ENCODE data around the gene TREML4.

TREML4 gene

DNA sequence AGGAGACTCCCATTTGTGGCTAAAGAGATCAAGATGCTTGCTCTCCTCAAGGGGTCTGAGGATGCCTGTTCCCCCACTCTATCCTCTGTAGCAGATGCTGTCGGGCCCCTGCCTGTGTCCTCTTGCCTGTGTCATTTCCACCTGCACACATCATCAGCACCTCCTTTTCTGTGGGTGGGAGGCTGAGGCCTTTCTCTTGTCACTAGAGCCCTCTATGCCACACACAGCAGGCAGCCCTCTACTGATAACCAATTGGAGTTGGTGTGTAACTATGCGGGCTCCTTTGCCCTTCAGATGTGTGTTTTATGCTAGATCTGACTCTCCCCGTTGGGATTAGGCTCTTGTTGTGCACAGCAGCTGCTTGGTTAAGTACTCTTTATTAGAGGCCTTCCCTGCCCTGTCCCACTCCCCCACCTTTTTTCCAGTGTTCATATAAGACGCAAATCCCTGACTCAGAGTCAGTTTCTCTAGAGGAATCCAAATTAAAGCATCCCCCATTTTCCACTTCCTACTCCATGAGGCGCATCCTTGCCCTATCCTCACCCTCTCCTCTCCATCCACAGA lies 34.9 kb upstream of the TREML4 start:
- no peak overlapping the region for H3K4me3 ChIP-seq (ENCODE audit: low read depth in 1 of 2, low read length in 2 of 2)
- no peaks in the 10 kb centered on the region for H3K36me3 ChIP-seq (ENCODE audit: insufficient read depth, low read length)
- H3K4me1 ChIP-seq (ENCODE audit: insufficient read depth, low read length): no peaks in the 10 kb centered on the region
- H3K27me3 ChIP-seq (ENCODE audit: control insufficient read depth in 1 of 2, insufficient read depth in 2 of 2, low read length in 2 of 2): peaks cover 0 to 5% of the 10 kb centered on the region in 2 donors
- no peaks in the 10 kb centered on the region for H3K9me3 ChIP-seq (ENCODE audit: low read length)
- no peak overlapping the region for H3K27ac ChIP-seq (ENCODE audit: low read depth, low read length)
- no peak overlapping the region for H3K9ac ChIP-seq (ENCODE audit: low read length)

DNA sequence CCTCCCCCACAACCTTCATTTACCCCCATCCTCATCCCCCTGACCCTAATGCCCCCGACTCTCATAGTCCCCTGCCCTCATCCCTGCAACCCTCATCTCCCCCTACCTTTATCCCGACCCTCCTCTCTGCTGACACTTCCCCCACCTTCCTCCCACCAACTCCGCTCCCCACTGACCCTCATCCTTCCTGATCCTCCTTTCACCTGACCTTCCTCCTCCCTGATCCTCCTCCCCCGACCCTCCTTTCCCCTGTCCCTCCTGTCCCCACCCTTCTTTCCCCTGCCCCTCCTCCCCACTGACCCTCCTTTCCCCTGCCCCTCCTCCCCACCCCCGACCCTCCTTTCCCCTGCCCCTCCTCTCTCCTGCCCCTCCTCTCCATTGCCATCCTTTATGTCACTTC lies 34.3 kb upstream of the TREML4 start:
- no peak overlapping the region for H3K27ac ChIP-seq (ENCODE audit: low read depth, low read length)
- H3K9ac ChIP-seq (ENCODE audit: low read length): no peak overlapping the region
- H3K9me3 ChIP-seq (ENCODE audit: low read length): no peaks in the 10 kb centered on the region
- H3K27me3 ChIP-seq (ENCODE audit: control insufficient read depth in 1 of 2, insufficient read depth in 2 of 2, low read length in 2 of 2): peaks cover 0 to 5% of the 10 kb centered on the region in 2 donors
- H3K4me3 ChIP-seq (ENCODE audit: low read depth in 1 of 2, low read length in 2 of 2): no peak overlapping the region
- H3K36me3 ChIP-seq (ENCODE audit: insufficient read depth, low read length): no peaks in the 10 kb centered on the region
- no peaks in the 10 kb centered on the region for H3K4me1 ChIP-seq (ENCODE audit: insufficient read depth, low read length)

DNA sequence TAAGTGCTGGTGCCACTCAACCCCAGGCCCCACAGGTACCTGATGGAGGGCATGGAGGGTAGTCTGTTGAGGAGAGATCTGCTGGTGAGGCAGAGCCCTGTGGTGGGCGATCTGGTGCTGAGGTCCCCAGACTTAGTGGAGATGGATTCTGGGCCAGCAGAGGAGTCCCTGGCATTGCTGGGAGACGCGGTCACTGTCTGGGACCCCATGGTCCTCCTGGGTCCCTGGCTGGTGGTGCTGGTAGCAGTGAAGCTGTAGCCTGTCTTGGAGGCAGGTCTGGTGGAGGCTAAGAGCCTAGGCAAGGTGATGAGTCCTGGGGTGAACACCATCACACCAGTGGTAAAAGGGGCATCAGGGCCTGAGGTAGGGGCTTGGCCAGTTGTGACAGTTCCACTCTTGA lies 33.8 kb upstream of the TREML4 start:
- Histone ChIP-seq H3K4me3 (ENCODE audit: low read depth in 1 of 2, low read length in 2 of 2) (no peak overlapping the region), H3K36me3 (ENCODE audit: insufficient read depth, low read length) (no peaks in the 10 kb centered on the region), H3K9ac (ENCODE audit: low read length) (no peak overlapping the region), H3K27ac (ENCODE audit: low read depth, low read length) (no peak overlapping the region), H3K9me3 (ENCODE audit: low read length) (no peaks in the 10 kb centered on the region), H3K27me3 (ENCODE audit: control insufficient read depth in 1 of 2, insufficient read depth in 2 of 2, low read length in 2 of 2) (peaks cover 0 to 5% of the 10 kb centered on the region in 2 donors), H3K4me1 (ENCODE audit: insufficient read depth, low read length) (no peaks in the 10 kb centered on the region)

DNA sequence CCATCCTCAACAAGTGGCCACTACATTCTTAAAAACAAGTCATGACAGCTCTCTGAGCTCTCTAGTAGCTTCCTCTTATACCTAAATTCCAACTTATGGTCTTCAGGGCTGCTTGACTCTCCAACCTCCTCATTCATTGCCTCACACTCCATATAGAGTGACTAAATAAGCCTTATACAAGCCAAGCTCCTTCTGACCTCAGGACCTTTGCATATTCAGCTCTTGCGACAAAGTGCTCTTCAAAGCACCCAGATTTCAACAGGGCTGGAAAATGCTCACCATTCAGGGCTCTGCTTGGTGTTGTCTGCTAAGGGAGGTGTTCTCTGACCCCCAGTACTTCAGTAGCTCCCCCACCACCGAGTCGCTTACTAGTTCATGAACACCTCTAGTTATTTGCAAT lies 30.9 kb upstream of the TREML4 start:
- Histone ChIP-seq H3K27ac (ENCODE audit: low read depth, low read length) (no peak overlapping the region), H3K36me3 (ENCODE audit: insufficient read depth, low read length) (no peaks in the 10 kb centered on the region), H3K4me1 (ENCODE audit: insufficient read depth, low read length) (no peaks in the 10 kb centered on the region), H3K27me3 (ENCODE audit: control insufficient read depth in 1 of 2, insufficient read depth in 2 of 2, low read length in 2 of 2) (peaks cover 0 to 2% of the 10 kb centered on the region in 2 donors), H3K9ac (ENCODE audit: low read length) (no peak overlapping the region), H3K9me3 (ENCODE audit: low read length) (no peaks in the 10 kb centered on the region), H3K4me3 (ENCODE audit: low read depth in 1 of 2, low read length in 2 of 2) (no peak overlapping the region)

DNA sequence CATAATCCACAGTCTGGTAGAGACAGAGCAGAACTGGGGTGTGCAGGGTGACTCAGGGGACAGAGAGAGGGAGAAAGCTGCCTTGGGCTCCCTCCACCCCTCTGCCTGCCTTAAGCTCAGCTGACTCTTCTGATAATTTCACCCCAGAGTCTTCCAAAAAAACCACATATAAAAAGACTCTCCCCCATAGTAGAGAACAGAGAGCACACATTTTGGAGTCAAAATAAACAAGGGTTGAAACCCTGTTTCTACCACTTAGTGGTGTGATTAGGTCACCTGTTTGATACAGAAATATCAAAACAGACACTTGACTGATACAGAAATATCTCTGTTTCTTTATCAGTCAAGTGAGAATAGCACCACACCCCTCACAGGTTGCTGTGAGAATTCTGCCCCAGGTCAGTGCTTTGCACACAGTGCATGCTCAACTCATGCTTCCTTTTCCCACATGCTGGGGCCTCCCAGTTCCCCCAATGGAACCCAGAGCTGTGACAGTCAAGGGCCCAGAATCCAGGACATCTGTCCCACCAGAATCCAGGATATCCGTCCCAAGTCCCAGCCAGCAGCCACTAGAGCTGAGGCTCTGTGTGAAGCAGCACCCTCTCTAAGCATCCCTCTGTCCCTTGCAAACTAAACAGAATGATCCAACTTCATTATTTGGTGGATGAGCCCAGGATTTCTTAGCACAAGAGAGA lies 28.4 kb upstream of the TREML4 start:
- no peak overlapping the region for H3K9ac ChIP-seq (ENCODE audit: low read length)
- no peaks in the 10 kb centered on the region for H3K4me1 ChIP-seq (ENCODE audit: insufficient read depth, low read length)
- no peaks in the 10 kb centered on the region for H3K9me3 ChIP-seq (ENCODE audit: low read length)
- no peak overlapping the region for H3K27ac ChIP-seq (ENCODE audit: low read depth, low read length)
- H3K27me3 ChIP-seq (ENCODE audit: control insufficient read depth in 1 of 2, insufficient read depth in 2 of 2, low read length in 2 of 2): no peaks in the 10 kb centered on the region
- H3K36me3 ChIP-seq (ENCODE audit: insufficient read depth, low read length): no peaks in the 10 kb centered on the region
- no peak overlapping the region for H3K4me3 ChIP-seq (ENCODE audit: low read depth in 1 of 2, low read length in 2 of 2)

DNA sequence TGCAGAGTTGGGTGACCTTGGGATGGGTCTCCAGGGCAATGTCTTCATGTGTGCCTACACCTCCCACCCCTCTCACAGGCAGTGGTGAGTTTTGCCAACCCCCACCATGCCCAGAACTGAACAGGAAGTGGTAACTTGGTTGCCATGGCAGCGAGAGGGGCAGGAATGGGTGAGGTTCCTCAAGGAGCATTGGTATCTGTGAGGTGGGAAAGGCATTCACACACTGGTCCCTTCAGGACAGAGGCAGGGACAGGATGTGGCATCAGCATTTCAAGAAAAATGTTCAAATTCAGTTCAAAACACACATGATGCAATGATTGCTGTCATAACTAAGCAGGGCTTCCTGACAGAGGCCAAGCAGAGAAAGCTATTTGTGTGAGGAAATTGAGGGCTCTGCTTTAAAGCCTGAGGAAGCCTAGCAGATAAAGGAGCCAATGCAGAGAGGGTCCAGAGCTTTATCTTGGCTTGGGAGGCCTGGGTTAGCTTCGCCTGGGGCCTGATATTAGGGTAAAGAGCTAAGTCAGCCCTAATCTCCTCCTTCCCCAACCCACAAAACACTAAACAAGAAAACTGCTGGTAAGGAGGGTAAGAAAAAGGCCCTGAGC lies 27.8 kb upstream of the TREML4 start:
- Histone ChIP-seq H3K4me3 (ENCODE audit: low read depth in 1 of 2, low read length in 2 of 2) (no peak overlapping the region), H3K9ac (ENCODE audit: low read length) (no peak overlapping the region), H3K36me3 (ENCODE audit: insufficient read depth, low read length) (no peaks in the 10 kb centered on the region), H3K4me1 (ENCODE audit: insufficient read depth, low read length) (no peaks in the 10 kb centered on the region), H3K27me3 (ENCODE audit: control insufficient read depth in 1 of 2, insufficient read depth in 2 of 2, low read length in 2 of 2) (no peaks in the 10 kb centered on the region), H3K27ac (ENCODE audit: low read depth, low read length) (no peak overlapping the region), H3K9me3 (ENCODE audit: low read length) (no peaks in the 10 kb centered on the region)

DNA sequence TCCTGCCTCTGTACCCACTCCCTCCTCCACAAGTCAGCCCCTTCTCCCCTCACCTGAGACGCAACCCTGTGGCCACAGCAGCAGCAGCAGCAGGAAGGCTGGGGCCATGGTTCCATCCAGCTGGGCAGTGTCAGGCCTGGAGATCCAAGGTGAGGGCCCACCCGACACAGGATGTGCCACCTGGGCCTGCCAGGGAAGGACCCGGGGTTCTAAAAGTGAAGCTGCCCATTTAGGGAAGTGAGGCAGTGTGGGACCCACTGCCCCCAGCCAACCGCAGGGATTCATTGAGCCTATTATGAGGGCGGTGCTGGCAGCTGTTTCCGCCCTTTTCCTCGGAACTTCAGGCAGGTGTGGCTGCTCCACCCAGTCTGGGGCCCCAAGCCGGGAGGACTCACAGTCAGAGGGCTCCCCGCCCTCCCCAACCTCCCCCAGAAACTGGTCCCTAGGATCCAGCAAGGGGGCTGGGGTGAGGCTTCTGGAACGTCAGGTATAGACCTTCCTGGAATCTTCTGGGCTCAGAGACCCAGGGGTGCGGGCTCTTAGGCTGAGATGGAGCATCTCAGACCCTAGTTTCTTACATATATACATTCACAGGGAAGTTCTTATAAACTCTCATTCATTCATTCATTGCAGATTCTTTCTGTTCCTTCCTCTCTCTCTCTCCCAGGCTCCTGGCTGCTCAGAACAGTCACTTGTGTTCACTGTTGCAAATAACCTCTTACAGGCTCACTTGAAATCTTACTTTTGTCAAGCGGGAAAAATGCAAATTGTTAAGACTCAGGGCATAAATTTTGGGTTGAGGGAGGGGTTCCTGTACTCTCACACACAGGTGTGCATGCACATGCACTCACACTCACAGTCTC lies 27.0 kb upstream of the TREML4 start, which contains the start of gene TREML2:
TSS of gene TREML2 (minus strand) at position 249 of the 863 bp plus-strand sequence. CDS start at position 108, 141 bp downstream.
- no peaks in the 10 kb centered on the region for H3K27me3 ChIP-seq (ENCODE audit: control insufficient read depth in 1 of 2, insufficient read depth in 2 of 2, low read length in 2 of 2)
- no peak within 1 kb of the TSS for H3K4me3 ChIP-seq (ENCODE audit: low read depth in 1 of 2, low read length in 2 of 2)
- no peak within 1 kb of the TSS for H3K27ac ChIP-seq (ENCODE audit: low read depth, low read length)
- H3K9me3 ChIP-seq (ENCODE audit: low read length): no peaks in the 10 kb centered on the region
- no peaks in the 10 kb centered on the region for H3K36me3 ChIP-seq (ENCODE audit: insufficient read depth, low read length)
- no peaks in the 10 kb centered on the region for H3K4me1 ChIP-seq (ENCODE audit: insufficient read depth, low read length)
- H3K9ac ChIP-seq (ENCODE audit: low read length): no peak within 1 kb of the TSS

DNA sequence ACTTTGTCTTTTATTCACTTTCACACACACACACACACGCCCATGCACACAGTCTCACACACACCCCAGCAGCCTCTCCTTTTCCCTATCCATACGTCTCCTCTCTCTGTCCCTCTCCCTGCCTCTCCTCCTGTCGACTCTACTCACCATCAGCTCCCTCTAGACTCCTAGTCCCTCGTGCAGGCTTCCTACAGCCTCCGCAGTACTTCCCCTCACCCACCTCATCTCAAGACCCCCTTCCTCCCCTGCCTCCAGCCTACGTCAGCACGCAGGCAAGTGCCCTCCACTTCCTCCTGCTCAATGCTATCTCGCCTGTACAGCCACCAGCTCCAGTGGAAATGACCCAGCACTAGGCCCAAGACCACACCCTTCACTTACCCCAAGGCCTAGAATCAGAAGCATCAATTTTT lies 26.4 kb upstream of the TREML4 start:
- Histone ChIP-seq H3K9me3 (ENCODE audit: low read length) (no peaks in the 10 kb centered on the region), H3K27me3 (ENCODE audit: control insufficient read depth in 1 of 2, insufficient read depth in 2 of 2, low read length in 2 of 2) (no peaks in the 10 kb centered on the region), H3K4me3 (ENCODE audit: low read depth in 1 of 2, low read length in 2 of 2) (no peak overlapping the region), H3K4me1 (ENCODE audit: insufficient read depth, low read length) (no peaks in the 10 kb centered on the region), H3K36me3 (ENCODE audit: insufficient read depth, low read length) (no peaks in the 10 kb centered on the region), H3K9ac (ENCODE audit: low read length) (no peak overlapping the region), H3K27ac (ENCODE audit: low read depth, low read length) (no peak overlapping the region)

DNA sequence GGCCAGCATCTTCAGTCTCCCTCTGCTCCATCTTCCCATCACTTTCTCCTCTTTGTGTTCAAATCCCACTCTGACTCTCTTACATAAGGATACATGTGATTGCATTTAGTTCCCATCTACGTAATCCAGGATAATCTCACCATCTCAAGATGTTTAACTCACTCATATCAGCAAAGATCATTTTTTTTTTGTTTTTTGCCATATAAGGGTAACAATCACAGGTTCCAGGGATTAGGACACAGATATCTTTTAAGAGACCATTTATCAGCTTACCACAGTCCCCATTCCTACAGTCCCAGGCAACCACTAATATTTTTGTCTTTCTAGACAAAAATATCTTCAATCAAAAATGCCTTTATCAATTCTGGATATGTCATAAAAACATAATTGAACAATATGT lies 24.0 kb upstream of the TREML4 start:
- Histone ChIP-seq H3K4me1 (ENCODE audit: insufficient read depth, low read length) (no peaks in the 10 kb centered on the region), H3K9ac (ENCODE audit: low read length) (no peak overlapping the region), H3K27me3 (ENCODE audit: control insufficient read depth in 1 of 2, insufficient read depth in 2 of 2, low read length in 2 of 2) (no peaks in the 10 kb centered on the region), H3K4me3 (ENCODE audit: low read depth in 1 of 2, low read length in 2 of 2) (no peak overlapping the region), H3K9me3 (ENCODE audit: low read length) (no peaks in the 10 kb centered on the region), H3K27ac (ENCODE audit: low read depth, low read length) (no peak overlapping the region), H3K36me3 (ENCODE audit: insufficient read depth, low read length) (no peaks in the 10 kb centered on the region)

DNA sequence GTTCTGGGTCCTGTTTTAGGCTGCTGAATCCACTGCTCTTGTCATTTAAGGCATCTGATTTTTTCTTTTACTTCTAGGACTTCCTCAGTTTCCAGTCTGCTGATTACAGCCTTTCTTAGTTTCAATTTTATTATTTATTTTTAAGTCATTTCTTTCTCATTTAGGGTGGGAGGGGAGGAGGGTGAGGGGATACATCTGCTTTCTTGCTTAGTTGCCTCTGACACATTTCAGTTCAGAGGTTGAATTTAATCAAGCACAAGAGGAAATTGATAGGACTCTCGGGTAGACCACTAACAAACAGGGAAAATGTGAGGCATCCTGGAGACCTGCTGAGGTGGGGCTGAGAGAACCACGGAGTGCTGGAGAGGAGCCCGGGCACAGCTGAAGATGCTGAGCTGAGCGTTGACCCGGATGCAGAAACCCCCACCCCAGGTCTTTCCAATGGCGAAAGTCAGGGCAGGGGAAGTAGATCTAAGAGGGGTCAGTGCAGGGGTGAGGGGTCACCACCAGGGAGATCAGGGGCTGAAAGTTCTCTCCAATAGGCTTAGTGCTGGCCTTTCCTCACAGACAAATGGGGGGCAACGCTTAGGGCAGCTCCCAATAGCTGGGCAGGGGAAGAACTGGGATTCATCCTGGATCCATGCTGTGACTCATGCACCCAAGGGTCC lies 19.6 kb upstream of the TREML4 start:
- H3K36me3 ChIP-seq (ENCODE audit: insufficient read depth, low read length): no peaks in the 10 kb centered on the region
- no peak overlapping the region for H3K4me3 ChIP-seq (ENCODE audit: low read depth in 1 of 2, low read length in 2 of 2)
- H3K27me3 ChIP-seq (ENCODE audit: control insufficient read depth in 1 of 2, insufficient read depth in 2 of 2, low read length in 2 of 2): no peaks in the 10 kb centered on the region
- H3K9ac ChIP-seq (ENCODE audit: low read length): no peak overlapping the region
- no peak overlapping the region for H3K27ac ChIP-seq (ENCODE audit: low read depth, low read length)
- no peaks in the 10 kb centered on the region for H3K4me1 ChIP-seq (ENCODE audit: insufficient read depth, low read length)
- H3K9me3 ChIP-seq (ENCODE audit: low read length): no peaks in the 10 kb centered on the region
